Measurements from ENCODE around the gene PRTN3. TPM values are rescaled to one million over a fixed set of nuclear protein-coding genes. Genes with fewer than 3 reads are reported as not detected.

The PRTN3 gene
- polyA plus RNA-seq, 1 of the 3 experiments (the other 2 are of a cell fraction): not detected

DNA sequence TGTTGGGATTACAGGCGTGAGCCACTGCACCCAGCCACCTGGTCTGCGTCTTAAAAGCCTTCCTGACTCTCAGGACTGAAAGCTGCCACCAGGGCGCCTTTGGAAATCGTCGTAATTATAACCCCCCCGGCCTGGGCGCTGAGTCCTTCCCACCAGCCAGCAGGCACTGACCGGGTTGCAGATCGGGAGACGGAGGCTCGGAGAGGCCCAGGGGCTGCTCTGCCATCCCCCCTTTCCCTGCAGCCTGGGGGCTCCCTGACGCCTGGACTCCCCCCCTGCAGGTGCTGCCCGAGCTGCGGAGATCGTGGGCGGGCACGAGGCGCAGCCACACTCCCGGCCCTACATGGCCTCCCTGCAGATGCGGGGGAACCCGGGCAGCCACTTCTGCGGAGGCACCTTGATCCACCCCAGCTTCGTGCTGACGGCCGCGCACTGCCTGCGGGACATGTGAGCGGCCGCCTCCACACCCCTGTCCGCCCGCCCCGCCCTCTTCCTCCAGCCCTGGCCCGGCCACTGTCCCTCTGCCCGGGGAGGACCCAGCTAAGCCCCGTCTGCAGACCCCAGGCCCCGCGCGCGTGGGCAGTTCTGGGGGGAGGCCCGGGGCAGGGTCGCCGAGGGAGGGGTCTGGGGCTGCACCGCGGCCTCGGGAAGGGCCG is 2.5 kb downstream of the PRTN3 start:
- no peak overlapping the region; a peak in 1 of 4 replicates for H3K4me3 ChIP-seq (ENCODE audit: low read depth in 2 of 2, low read length in 1 of 2)
- H3K36me3 ChIP-seq (replicated peaks in 1 of 2; ENCODE audit: control insufficient read depth in 1 of 2, insufficient read depth in 2 of 2, low read length in 1 of 2): no peaks in the 10 kb centered on the region
- H3F3A ChIP-seq (replicated peaks; ENCODE audit: insufficient read depth): peaks cover 9% of the 10 kb centered on the region
- DNase-seq: peak; percentile 66
- H3K27me3 ChIP-seq (ENCODE audit: insufficient read depth): peaks cover 66% of the 10 kb centered on the region
- no peaks in the 10 kb centered on the region for H3K9me3 ChIP-seq
- ChIA-PET CTCF (interaction anchor here (0.9 to 2.1 kb wide), 2 partner anchors 13 to 17 kb away, joined by 3 to 7 read pairs; no protein-coding TSS in a partner anchor), POLR2A (no interaction called here)
- peak overlapping the region; percentile 47; the same call in 1 of the 2 replicates for H3K4me2 ChIP-seq
- H3K27ac ChIP-seq (ENCODE audit: low read depth in 2 of 2, low read length in 1 of 2): no peak overlapping the region
- no peaks in the 10 kb centered on the region for H3K9me2 ChIP-seq
- H3K79me2 ChIP-seq (ENCODE audit: insufficient read depth): no peaks in the 10 kb centered on the region
- WGBS (ENCODE audit: low lambda C conversion rate): 20% methylated on average over 2 of the region's 46 CpGs
- no peak overlapping the region for H2AFZ ChIP-seq (ENCODE audit: low read depth)
- H4K20me1 ChIP-seq (ENCODE audit: insufficient read depth): no peaks in the 10 kb centered on the region
- no peak for TF ChIP-seq USF2 (IDR thresholded peaks at IDR 0.05; ENCODE audit: borderline replicate concordance, low read depth, low read length)
- TF ChIP-seq, protein P1, sequence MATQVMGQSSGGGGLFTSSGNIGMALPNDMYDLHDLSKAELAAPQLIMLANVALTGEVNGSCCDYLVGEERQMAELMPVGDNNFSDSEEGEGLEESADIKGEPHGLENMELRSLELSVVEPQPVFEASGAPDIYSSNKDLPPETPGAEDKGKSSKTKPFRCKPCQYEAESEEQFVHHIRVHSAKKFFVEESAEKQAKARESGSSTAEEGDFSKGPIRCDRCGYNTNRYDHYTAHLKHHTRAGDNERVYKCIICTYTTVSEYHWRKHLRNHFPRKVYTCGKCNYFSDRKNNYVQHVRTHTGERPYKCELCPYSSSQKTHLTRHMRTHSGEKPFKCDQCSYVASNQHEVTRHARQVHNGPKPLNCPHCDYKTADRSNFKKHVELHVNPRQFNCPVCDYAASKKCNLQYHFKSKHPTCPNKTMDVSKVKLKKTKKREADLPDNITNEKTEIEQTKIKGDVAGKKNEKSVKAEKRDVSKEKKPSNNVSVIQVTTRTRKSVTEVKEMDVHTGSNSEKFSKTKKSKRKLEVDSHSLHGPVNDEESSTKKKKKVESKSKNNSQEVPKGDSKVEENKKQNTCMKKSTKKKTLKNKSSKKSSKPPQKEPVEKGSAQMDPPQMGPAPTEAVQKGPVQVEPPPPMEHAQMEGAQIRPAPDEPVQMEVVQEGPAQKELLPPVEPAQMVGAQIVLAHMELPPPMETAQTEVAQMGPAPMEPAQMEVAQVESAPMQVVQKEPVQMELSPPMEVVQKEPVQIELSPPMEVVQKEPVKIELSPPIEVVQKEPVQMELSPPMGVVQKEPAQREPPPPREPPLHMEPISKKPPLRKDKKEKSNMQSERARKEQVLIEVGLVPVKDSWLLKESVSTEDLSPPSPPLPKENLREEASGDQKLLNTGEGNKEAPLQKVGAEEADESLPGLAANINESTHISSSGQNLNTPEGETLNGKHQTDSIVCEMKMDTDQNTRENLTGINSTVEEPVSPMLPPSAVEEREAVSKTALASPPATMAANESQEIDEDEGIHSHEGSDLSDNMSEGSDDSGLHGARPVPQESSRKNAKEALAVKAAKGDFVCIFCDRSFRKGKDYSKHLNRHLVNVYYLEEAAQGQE (IDR thresholded peaks at IDR 0.05; ENCODE audit: low read depth, low read length): no peak
- no peak for TF ChIP-seq PBX3 (IDR thresholded peaks at IDR 0.05)
- TF ChIP-seq RFX5 (IDR thresholded peaks at IDR 0.05; ENCODE audit: low read length): no peak
- no peak for TF ChIP-seq EP300 (IDR thresholded peaks at IDR 0.05; ENCODE audit: borderline replicate concordance in 1 of 2, low read depth in 1 of 2, low read length in 1 of 2)
- no peak for TF ChIP-seq SIN3A (IDR thresholded peaks at IDR 0.05; ENCODE audit: borderline replicate concordance, low read depth, low read length)
- no peak for TF ChIP-seq GATA2 (CRISPR knock-in tag; IDR thresholded peaks at IDR 0.05)
- no peak for TF ChIP-seq NFIC (IDR thresholded peaks at IDR 0.05; ENCODE audit: borderline replicate concordance)
- no peaks in the 10 kb centered on the region; a peak in 1 of 4 replicates for H3K4me1 ChIP-seq (ENCODE audit: control insufficient read depth in 1 of 2, insufficient read depth in 2 of 2, low read depth in 1 of 2, low read length in 1 of 2)
- H3K9ac ChIP-seq: no peak overlapping the region

All from SK-N-SH (cell line).